Endothelial cell of umbilical vein (primary cell): ENCODE measurements around the gene SH3BP5L. TPM values are rescaled to one million over a fixed set of nuclear protein-coding genes. Genes with fewer than 3 reads are reported as not detected.

ENCODE experiments used
- BruUV-seq: library from RNA; stranded (reverse); fragments of 400-500 nt; replicated peaks from 2 replicates; lab custom pipeline; 2021; lab: Mats Ljungman, UMichigan
- CTCF ChIA-PET: fragments of 300-600, 350-600 bp; sonication (Branson Sonifier 250); formaldehyde crosslinking; loops from one replicate; lab custom pipeline; 2021; ENCODE audit warnings: antibody characterized with exemption, inconsistent platforms; lab: Charles Lee
- POLR2A ChIA-PET: fragments of 300-600, 350-600 bp; sonication (Branson Sonifier 250); formaldehyde crosslinking; loops from one replicate; lab custom pipeline; 2021; ENCODE audit warnings: antibody characterized with exemption, inconsistent platforms; lab: Charles Lee
- DNase-seq: peaks from one replicate; pipeline ENCODE4 v3.0.0-alpha.2; 2011; ENCODE audit warnings: low read depth, low spot score
- FAIRE-seq: peaks from 2 replicates; lab custom pipeline; 2011; peaks lifted over from hg19 to GRCh38; lab: Jason Lieb, UNC
- H2AFZ ChIP-seq: 2 replicates; pipeline ENCODE4 v1.6.0; 2012; ENCODE audit warnings: low read depth, low read length, control low read depth, inconsistent platforms
- H3K27ac ChIP-seq: 2 replicates; pipeline ENCODE4 v1.5.1; 2011; ENCODE audit warnings: low read depth, mild to moderate bottlenecking, control low read depth, low read length, moderate library complexity; ENCODE audit not compliant: insufficient read depth
- H3K27me3 ChIP-seq, 2 experiments: 2 replicates each; pipeline versions ENCODE4 v1.6.0 to v1.6.1; 2011; ENCODE audit warnings: low read length in 2 of 2, mixed read lengths in 1 of 2; ENCODE audit not compliant: control insufficient read depth in 2 of 2, insufficient read depth in 2 of 2
- H3K36me3 ChIP-seq, 2 experiments: 2 replicates in 1 of 2; 3 replicates in 1 of 2; pipeline ENCODE4 v1.5.1; 2011; ENCODE audit warnings: low read length in 2 of 2, mild to moderate bottlenecking in 1 of 2, moderate library complexity in 1 of 2; ENCODE audit not compliant: control insufficient read depth in 2 of 2, insufficient read depth in 2 of 2; ENCODE audit errors: extremely low read depth in 1 of 2
- H3K4me1 ChIP-seq: 3 replicates; pipeline ENCODE4 v1.5.1; 2011; ENCODE audit warnings: mild to moderate bottlenecking, low read length; ENCODE audit not compliant: control insufficient read depth, insufficient read depth; ENCODE audit errors: extremely low read depth
- H3K4me2 ChIP-seq: 2 replicates; pipeline ENCODE4 v1.6.1; 2011; ENCODE audit warnings: low read length, control low read depth, mixed read lengths; ENCODE audit not compliant: insufficient read depth
- H3K4me3 ChIP-seq, 3 experiments: fragments of 200-600 bp in 1 of 3; sonication (generic), shearing (Covaris generic) in 1 of 3; replicated peaks in 1 of 3; 2 replicates each; pipeline ENCODE4 v1.5.1; 2011 to 2016; ENCODE audit warnings: control low read depth in 3 of 3, low read length in 3 of 3, mild to moderate bottlenecking in 2 of 3, inconsistent platforms in 1 of 3, low read depth in 1 of 3, moderate library complexity in 1 of 3; ENCODE audit not compliant: insufficient read depth in 1 of 3
- H3K79me2 ChIP-seq: 2 replicates; pipeline ENCODE4 v1.6.0; 2012; ENCODE audit warnings: low read length, inconsistent platforms; ENCODE audit not compliant: control insufficient read depth, insufficient read depth
- H3K9ac ChIP-seq: replicated peaks from 2 replicates; pipeline ENCODE3; 2011; ENCODE audit warnings: low read length, control low read depth; ENCODE audit not compliant: insufficient read depth; ENCODE audit errors: extremely low read depth
- H3K9me1 ChIP-seq: replicated peaks from 3 replicates; pipeline ENCODE4 v1.6.0; 2011; ENCODE audit warnings: mild to moderate bottlenecking, low read length; ENCODE audit not compliant: control insufficient read depth, insufficient read depth; ENCODE audit errors: extremely low read depth
- H3K9me3 ChIP-seq: replicated peaks from 2 replicates; pipeline ENCODE4 v1.5.1; 2012; ENCODE audit warnings: low read length, inconsistent platforms; ENCODE audit not compliant: control insufficient read depth, insufficient read depth
- H4K20me1 ChIP-seq: replicated peaks from 2 replicates; pipeline ENCODE3; 2011; ENCODE audit warnings: mild to moderate bottlenecking, low read length; ENCODE audit not compliant: control insufficient read depth, insufficient read depth; ENCODE audit errors: extremely low read depth
- EZH2 ChIP-seq: IDR thresholded peaks from 2 replicates; pipeline ENCODE4 v1.6.1; 2012; ENCODE audit warnings: borderline replicate concordance, low read depth, mild to moderate bottlenecking, moderate library complexity, low read length, inconsistent platforms; ENCODE audit not compliant: severe bottlenecking
- FOS ChIP-seq: IDR thresholded peaks from 2 replicates; pipeline ENCODE4 v1.6.1; 2011; ENCODE audit warnings: mild to moderate bottlenecking, low read length, moderate library complexity, borderline replicate concordance; ENCODE audit not compliant: insufficient read depth
- GATA2 ChIP-seq: IDR thresholded peaks from 2 replicates; pipeline ENCODE4 v1.7.0; 2011; ENCODE audit warnings: low read depth, mild to moderate bottlenecking, moderate library complexity, mixed read lengths, low read length; ENCODE audit not compliant: insufficient read length, insufficient read depth
- JUN ChIP-seq: IDR thresholded peaks from 2 replicates; pipeline ENCODE4 v1.6.1; 2011; ENCODE audit warnings: borderline replicate concordance, low read depth; ENCODE audit not compliant: insufficient read length, insufficient read depth
- MAX ChIP-seq: IDR thresholded peaks from 2 replicates; pipeline ENCODE4 v1.6.1; 2011; ENCODE audit not compliant: insufficient read depth, insufficient read length
- MYC ChIP-seq: IDR thresholded peaks from one replicate; pipeline ENCODE4 v1.6.1; 2011; ENCODE audit warnings: mild to moderate bottlenecking, low read depth, low read length
- POLR2A ChIP-seq: IDR thresholded peaks from 2 replicates; pipeline ENCODE4 v1.6.1; 2012; ENCODE audit warnings: low read depth, mild to moderate bottlenecking, control low read depth, low read length
- POLR2AphosphoS5 ChIP-seq: IDR thresholded peaks from 2 replicates; pipeline ENCODE4 v1.6.1; 2012; ENCODE audit warnings: low read depth, mild to moderate bottlenecking, control low read depth, low read length, moderate library complexity; ENCODE audit not compliant: insufficient read depth
- dilution Hi-C: fragments of 300-500 bp; cut with MboI; formaldehyde crosslinking; loops from one replicate; pipeline ENCODE4 v1.15.0; 2019; ENCODE audit warnings: low sequenced_read_pairs; ENCODE audit not compliant: extremely low pct_ligation_motif_present
- intact Hi-C: fragments of 100-400 bp; cut with micrococcal nuclease; formaldehyde crosslinking; loops from one replicate; pipeline ENCODE4 v1.10.0; 2022
- polyA plus RNA-seq, 4 experiments: library from polyadenylated mRNA; depleted of rRNA in 3 of 4; stranded (reverse) in 3 of 4; unstranded in 1 of 4; fragments of >200 nt; gene quantifications; 2 replicates each; pipeline versions ENCODE4 v1.2.1 to v1.2.3, GENCODE V29; 2011 to 2012; ENCODE audit warnings: missing spikeins in 1 of 4
- total RNA-seq: library from RNA; stranded (reverse); gene quantifications from 2 replicates; pipeline ENCODE4 v1.2.3, GENCODE V29; 2021
- TF ChIP-seq, protein P1 (sequence below), 2 donors: IDR thresholded peaks; 1 replicate in 1 of 2; 2 replicates in 1 of 2; pipeline ENCODE4 v1.5.1; 2011; ENCODE audit warnings: low read length in 2 of 2, mild to moderate bottlenecking in 2 of 2, moderate library complexity in 2 of 2, control low read depth in 1 of 2, inconsistent platforms in 1 of 2, low read depth in 1 of 2; ENCODE audit not compliant: insufficient read depth in 1 of 2; ENCODE audit errors: extremely low read depth in 1 of 2

The SH3BP5L gene
- total and polyA plus RNA-seq, 2 donors (not counting 3 experiments of a cell fraction or from before 2014, with no cell fraction given), result 24.7 TPM

- no peak for DNase-seq
Measured at GRCh38 chr1:248857749-248858095, 32.0 kb upstream of the SH3BP5L start.

More at GRCh38 chr1:248857749-248858095, 32.0 kb upstream of the SH3BP5L start:
- no TSS peak for BruUV-seq
- Histone ChIP-seq H3K9ac (peak overlapping the region; percentile 48), H3K79me2 (peaks cover 10% of the 10 kb centered on the region), H4K20me1 (no peaks in the 10 kb centered on the region), H3K9me3 (no peaks in the 10 kb centered on the region), H2AFZ (peak overlapping the region; percentile 68), H3K27ac (no peak overlapping the region), H3K9me1 (no peaks in the 10 kb centered on the region), H3K27me3 (peaks cover 2 to 4% of the 10 kb centered on the region in 2 experiments), H3K36me3 (peaks cover 0 to 5% of the 10 kb centered on the region in 2 experiments), H3K4me1 (peaks cover 18% of the 10 kb centered on the region), H3K4me2 (peak overlapping the region; percentile 82), H3K4me3 (peak overlapping the region; percentile 18 to 62 (median 39))
- POLR2A ChIA-PET, result interaction anchor here (2.2 kb wide), 1 partner anchor 20 kb away, joined by 14 read pairs; the partner anchor contains the start of gene ZNF672
- FAIRE-seq, result no peak
- CTCF ChIA-PET, result interaction anchor here (1.1 to 2.6 kb wide), 8 partner anchors 8 to 32 kb away, joined by 3 to 17 read pairs (median 10); partner anchors contain the start of genes SH3BP5L and ZNF672
- TF ChIP-seq, protein P1, sequence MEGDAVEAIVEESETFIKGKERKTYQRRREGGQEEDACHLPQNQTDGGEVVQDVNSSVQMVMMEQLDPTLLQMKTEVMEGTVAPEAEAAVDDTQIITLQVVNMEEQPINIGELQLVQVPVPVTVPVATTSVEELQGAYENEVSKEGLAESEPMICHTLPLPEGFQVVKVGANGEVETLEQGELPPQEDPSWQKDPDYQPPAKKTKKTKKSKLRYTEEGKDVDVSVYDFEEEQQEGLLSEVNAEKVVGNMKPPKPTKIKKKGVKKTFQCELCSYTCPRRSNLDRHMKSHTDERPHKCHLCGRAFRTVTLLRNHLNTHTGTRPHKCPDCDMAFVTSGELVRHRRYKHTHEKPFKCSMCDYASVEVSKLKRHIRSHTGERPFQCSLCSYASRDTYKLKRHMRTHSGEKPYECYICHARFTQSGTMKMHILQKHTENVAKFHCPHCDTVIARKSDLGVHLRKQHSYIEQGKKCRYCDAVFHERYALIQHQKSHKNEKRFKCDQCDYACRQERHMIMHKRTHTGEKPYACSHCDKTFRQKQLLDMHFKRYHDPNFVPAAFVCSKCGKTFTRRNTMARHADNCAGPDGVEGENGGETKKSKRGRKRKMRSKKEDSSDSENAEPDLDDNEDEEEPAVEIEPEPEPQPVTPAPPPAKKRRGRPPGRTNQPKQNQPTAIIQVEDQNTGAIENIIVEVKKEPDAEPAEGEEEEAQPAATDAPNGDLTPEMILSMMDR (IDR thresholded peaks at IDR 0.05; ENCODE audit: extremely low read depth in 1 of 2, insufficient read depth in 1 of 2, low read depth in 1 of 2, low read length in 2 of 2), result no peak
- TF ChIP-seq MAX (no peak), POLR2A (no peak), FOS (no peak), JUN (no peak), POLR2AphosphoS5 (no peak), GATA2 (no peak), EZH2 (no peak), MYC (no peak)
- intact Hi-C loops (loop anchor here (1.0 kb wide), 1 partner anchor 31 kb away; no protein-coding TSS in a partner anchor), dilution Hi-C loops (no loop called here)
